GM12878 (cell line): ENCODE measurements around the gene AGAP1. TPM values are rescaled to one million over a fixed set of nuclear protein-coding genes. Genes with fewer than 3 reads are reported as not detected.

ENCODE experiments used
- ATAC-seq: fragments of 200-7000 bp; cut with Tn5 transposase; 3 replicates; pipeline ENCODE4 v1.9.1; 2020; ENCODE audit warnings: mild to moderate bottlenecking, moderate library complexity
- BruUV-seq: library from RNA; stranded (reverse); fragments of 400-500 nt; replicated peaks from 2 replicates; lab custom pipeline; 2021; lab: Mats Ljungman, UMichigan
- CTCF ChIA-PET: fragments of 300-600 bp; sonication (Branson Sonifier 250); formaldehyde crosslinking; extraction: SDS; loops from one replicate; lab custom pipeline; 2021; ENCODE audit warnings: inconsistent platforms; lab: Yijun Ruan, JAX
- POLR2A ChIA-PET: fragments of 350-600 bp; formaldehyde crosslinking; extraction: SDS; loops from one replicate; lab custom pipeline; 2021; ENCODE audit warnings: inconsistent platforms; lab: Charles Lee
- RAD21 ChIA-PET: fragments of 300-600 bp; sonication (Branson Sonifier 250); formaldehyde crosslinking; loops from one replicate; lab custom pipeline; 2023; ENCODE audit warnings: antibody characterized with exemption; ENCODE audit not compliant: unreplicated experiment; lab: Charles Lee
- SMC1A ChIA-PET: fragments of 300-600 bp; sonication (Branson Sonifier 250); formaldehyde crosslinking; loops from one replicate; lab custom pipeline; 2023; ENCODE audit not compliant: unreplicated experiment, uncharacterized antibody; lab: Charles Lee
- DNase-seq: peaks from one replicate; pipeline ENCODE4 v3.0.0-alpha.2; 2011; ENCODE audit warnings: low read depth, low spot score
- FAIRE-seq: peaks from 3 replicates; lab custom pipeline; 2011; peaks lifted over from hg19 to GRCh38; lab: Jason Lieb, UNC
- H2AFZ ChIP-seq: 2 replicates; pipeline ENCODE4 v1.6.0; 2011; ENCODE audit warnings: low read depth, low read length, control low read depth; ENCODE audit not compliant: control insufficient read depth
- H3K27ac ChIP-seq: 2 replicates; pipeline ENCODE4 v1.5.1; 2011; ENCODE audit warnings: control low read depth; ENCODE audit not compliant: control insufficient read depth, insufficient read depth
- H3K27me3 ChIP-seq, 2 experiments: replicated peaks in 1 of 2; 2 replicates each; pipeline versions ENCODE4 v1.6.0 to v1.6.1; 2011; ENCODE audit warnings: low read length in 1 of 2; ENCODE audit not compliant: control insufficient read depth in 2 of 2, insufficient read depth in 2 of 2
- H3K36me3 ChIP-seq, 2 experiments: 2 replicates each; pipeline ENCODE4 v1.5.1; 2011; ENCODE audit warnings: low read length in 1 of 2; ENCODE audit not compliant: control insufficient read depth in 2 of 2, insufficient read depth in 2 of 2
- H3K4me1 ChIP-seq: 2 replicates; pipeline ENCODE4 v1.6.1; 2011; ENCODE audit warnings: mild to moderate bottlenecking, low read length, moderate library complexity, mixed read lengths; ENCODE audit not compliant: control insufficient read depth, insufficient read depth
- H3K4me2 ChIP-seq: 2 replicates; pipeline ENCODE4 v1.6.0; 2011; ENCODE audit warnings: control low read depth; ENCODE audit not compliant: control insufficient read depth, insufficient read depth
- H3K4me3 ChIP-seq: fragments of 200-600 bp; sonication (generic); 2 replicates; pipeline ENCODE4 v1.5.1; 2016
- H3K79me2 ChIP-seq: 2 replicates; pipeline ENCODE4 v1.6.0; 2011; ENCODE audit warnings: low read length; ENCODE audit not compliant: control insufficient read depth, insufficient read depth
- H3K9ac ChIP-seq: 2 replicates; pipeline ENCODE4 v1.8.0; 2011; ENCODE audit warnings: low read length, control low read depth, mixed read lengths; ENCODE audit not compliant: control insufficient read depth, insufficient read depth
- H3K9me3 ChIP-seq: replicated peaks from 3 replicates; pipeline ENCODE4 v1.5.1; 2011; ENCODE audit warnings: mild to moderate bottlenecking, low read length; ENCODE audit not compliant: control insufficient read depth, insufficient read depth
- H4K20me1 ChIP-seq: 2 replicates; pipeline ENCODE4 v1.6.0; 2011; ENCODE audit not compliant: control insufficient read depth, insufficient read depth
- KAT2A ChIP-seq: conservative IDR thresholded peaks from 2 replicates; pipeline ENCODE4 v1.6.1; 2011; ENCODE audit warnings: low read depth, low read length; ENCODE audit not compliant: control insufficient read depth
- KDM1A ChIP-seq: fragments of 200-600 bp; sonication (generic); IDR thresholded peaks from 2 replicates; pipeline ENCODE4 v1.6.1; 2016; ENCODE audit warnings: borderline replicate concordance
- MEF2B ChIP-seq: fragments of 450-650 bp; IDR thresholded peaks from 2 replicates; pipeline ENCODE4 v1.6.1; 2018; ENCODE audit warnings: mild to moderate bottlenecking, moderate library complexity; ENCODE audit not compliant: partially characterized antibody, poor library complexity, severe bottlenecking
- RFX5 ChIP-seq: IDR thresholded peaks from 2 replicates; pipeline ENCODE4 v1.6.1; 2011; ENCODE audit warnings: low read depth, low read length, improper control_type of control experiment
- TAF1 ChIP-seq: IDR thresholded peaks from 2 replicates; pipeline ENCODE4 v1.6.1; 2011; ENCODE audit warnings: mild to moderate bottlenecking, low read depth, low read length, borderline replicate concordance
- WGBS: methylation state at CpG from one replicate; pipeline ENCODE4 v1.1.6; 2016; ENCODE audit warnings: low lambda C conversion rate; ENCODE audit not compliant: insufficient replicate concordance, insufficient coverage; ENCODE audit errors: missing lambda C conversion rate; 5-methylcytosine and 5-hydroxymethylcytosine counted together
- in situ Hi-C: fragments of 300-500 bp; cut with MboI; formaldehyde crosslinking; loops from 9 replicates; pipeline ENCODE4 v1.14.3; 2018; ENCODE audit warnings: mixed read lengths
- intact Hi-C: fragments of 100-400 bp; cut with micrococcal nuclease; formaldehyde crosslinking; loops from one replicate; pipeline ENCODE4 v1.14.2; 2022; ENCODE audit not compliant: unreplicated experiment
- polyA plus RNA-seq, 11 experiments: library from polyadenylated mRNA; depleted of rRNA in 4 of 11; unstranded in 6 of 11; stranded (reverse) in 5 of 11; fragments of >200 nt; fragmentation: Nextera tagmentation in 4 of 11; fragmentation: Illumina TruSeq in 1 of 11; extraction: Ambion mirVana in 4 of 11; extraction: Trizol in 1 of 11; gene quantifications; 1 replicate in 1 of 11; 2 replicates in 10 of 11; pipeline versions ENCODE4 v1.2.1 to v1.2.3, GENCODE V29; 2011 to 2016; ENCODE audit warnings: inconsistent platforms in 2 of 11, missing spikeins in 2 of 11, low read depth in 1 of 11
- total RNA-seq, 4 experiments: library from RNA; depleted of rRNA in 3 of 4; stranded (reverse); fragments of >200 nt in 3 of 4; fragmentation: Illumina TruSeq in 1 of 4; extraction: Trizol in 1 of 4; gene quantifications; 2 replicates each; pipeline versions ENCODE4 v1.2.1 to v1.2.3, GENCODE V29; 2013 to 2021
- TF ChIP-seq, protein P1 (sequence below): IDR thresholded peaks from 2 replicates; pipeline ENCODE4 v1.6.1; 2011; ENCODE audit warnings: borderline replicate concordance, low read depth, mild to moderate bottlenecking, moderate library complexity, low read length; ENCODE audit not compliant: insufficient read depth, poor library complexity, severe bottlenecking
- TF ChIP-seq, protein P2 (sequence below): fragments of 450-650 bp; IDR thresholded peaks from 2 replicates; pipeline ENCODE4 v1.6.1; 2017; ENCODE audit warnings: mild to moderate bottlenecking, moderate library complexity
- TF ChIP-seq, protein P3 (sequence below): IDR thresholded peaks from 2 replicates; pipeline ENCODE4 v1.6.1; 2011; ENCODE audit warnings: mild to moderate bottlenecking, low read depth, low read length, moderate library complexity; ENCODE audit not compliant: insufficient replicate concordance
- TF ChIP-seq, protein P4 (sequence below): fragments of 450-650 bp; formaldehyde crosslinking; IDR thresholded peaks from 2 replicates; pipeline ENCODE4 v1.4.0; 2022; ENCODE audit warnings: mild to moderate bottlenecking, moderate library complexity
- TF ChIP-seq, protein P5 (sequence below): fragments of 450-650 bp; IDR thresholded peaks from 2 replicates; pipeline ENCODE4 v1.6.1; 2017; ENCODE audit warnings: mild to moderate bottlenecking

Gene AGAP1
- total and polyA plus RNA-seq, 10 of the 15 experiments (the other 5 are each of a cell fraction or from before 2014, with no cell fraction given), result 0.05 to 0.15 (median 0.06) TPM; not detected in 7

DNA sequence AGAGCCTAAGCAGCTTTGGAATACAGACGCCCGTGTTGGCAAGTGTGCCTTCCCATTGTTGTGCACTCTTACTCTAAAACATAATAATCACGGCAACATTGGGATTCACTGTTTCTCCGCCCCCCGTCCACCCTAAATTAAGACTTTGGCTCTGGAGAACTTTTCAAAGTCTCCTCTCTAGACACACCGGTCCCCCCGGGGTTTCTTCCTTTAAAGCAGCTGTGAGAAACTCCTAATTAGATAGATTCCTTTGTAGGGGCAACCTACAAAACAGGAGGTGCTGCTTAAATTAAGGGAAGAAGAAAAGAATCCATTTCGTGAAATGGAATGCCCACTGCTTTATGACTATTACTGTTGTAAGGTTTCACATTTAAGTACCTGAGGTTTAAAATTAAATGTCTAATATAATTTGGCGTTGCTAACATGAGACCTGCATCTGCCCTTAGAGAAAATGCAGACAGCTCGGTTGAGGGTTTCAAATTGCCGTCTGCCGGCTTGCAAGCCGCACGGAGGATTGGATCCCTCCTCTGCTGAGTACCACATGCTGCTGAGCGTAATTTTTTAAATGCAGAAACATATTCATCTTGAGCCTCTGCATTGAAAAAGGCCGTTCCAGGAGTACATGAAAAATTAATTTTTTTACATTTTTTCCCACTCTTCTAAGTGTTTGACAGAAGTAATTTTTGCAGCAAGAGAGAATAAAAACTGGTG is 441.1 kb downstream of the AGAP1 start:
- SMC1A ChIA-PET, result no interaction called here
- BruUV-seq, result no TSS peak
- H3K36me3 ChIP-seq, result no peaks in the 10 kb centered on the region
- POLR2A ChIA-PET, result no interaction called here
- no peaks in the 10 kb centered on the region for H3K79me2 ChIP-seq
- in situ Hi-C loops, result no loop called here
- H3K9me3 ChIP-seq, result no peaks in the 10 kb centered on the region; the same call in 2 of the 3 replicates
- intact Hi-C loops, result no loop called here
- H3K4me3 ChIP-seq, result no peak overlapping the region
- H3K9ac ChIP-seq, result no peak overlapping the region
- no peak overlapping the region for H3K4me2 ChIP-seq
- no peaks in the 10 kb centered on the region for H3K4me1 ChIP-seq
- H2AFZ ChIP-seq, result no peak overlapping the region
- TF ChIP-seq KDM1A (no peak), MEF2B (no peak), KAT2A (no peak), TAF1 (no peak), RFX5 (no peak)
- TF ChIP-seq, protein P1, sequence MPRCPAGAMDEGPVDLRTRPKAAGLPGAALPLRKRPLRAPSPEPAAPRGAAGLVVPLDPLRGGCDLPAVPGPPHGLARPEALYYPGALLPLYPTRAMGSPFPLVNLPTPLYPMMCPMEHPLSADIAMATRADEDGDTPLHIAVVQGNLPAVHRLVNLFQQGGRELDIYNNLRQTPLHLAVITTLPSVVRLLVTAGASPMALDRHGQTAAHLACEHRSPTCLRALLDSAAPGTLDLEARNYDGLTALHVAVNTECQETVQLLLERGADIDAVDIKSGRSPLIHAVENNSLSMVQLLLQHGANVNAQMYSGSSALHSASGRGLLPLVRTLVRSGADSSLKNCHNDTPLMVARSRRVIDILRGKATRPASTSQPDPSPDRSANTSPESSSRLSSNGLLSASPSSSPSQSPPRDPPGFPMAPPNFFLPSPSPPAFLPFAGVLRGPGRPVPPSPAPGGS, result no peak
- TF ChIP-seq, protein P2, sequence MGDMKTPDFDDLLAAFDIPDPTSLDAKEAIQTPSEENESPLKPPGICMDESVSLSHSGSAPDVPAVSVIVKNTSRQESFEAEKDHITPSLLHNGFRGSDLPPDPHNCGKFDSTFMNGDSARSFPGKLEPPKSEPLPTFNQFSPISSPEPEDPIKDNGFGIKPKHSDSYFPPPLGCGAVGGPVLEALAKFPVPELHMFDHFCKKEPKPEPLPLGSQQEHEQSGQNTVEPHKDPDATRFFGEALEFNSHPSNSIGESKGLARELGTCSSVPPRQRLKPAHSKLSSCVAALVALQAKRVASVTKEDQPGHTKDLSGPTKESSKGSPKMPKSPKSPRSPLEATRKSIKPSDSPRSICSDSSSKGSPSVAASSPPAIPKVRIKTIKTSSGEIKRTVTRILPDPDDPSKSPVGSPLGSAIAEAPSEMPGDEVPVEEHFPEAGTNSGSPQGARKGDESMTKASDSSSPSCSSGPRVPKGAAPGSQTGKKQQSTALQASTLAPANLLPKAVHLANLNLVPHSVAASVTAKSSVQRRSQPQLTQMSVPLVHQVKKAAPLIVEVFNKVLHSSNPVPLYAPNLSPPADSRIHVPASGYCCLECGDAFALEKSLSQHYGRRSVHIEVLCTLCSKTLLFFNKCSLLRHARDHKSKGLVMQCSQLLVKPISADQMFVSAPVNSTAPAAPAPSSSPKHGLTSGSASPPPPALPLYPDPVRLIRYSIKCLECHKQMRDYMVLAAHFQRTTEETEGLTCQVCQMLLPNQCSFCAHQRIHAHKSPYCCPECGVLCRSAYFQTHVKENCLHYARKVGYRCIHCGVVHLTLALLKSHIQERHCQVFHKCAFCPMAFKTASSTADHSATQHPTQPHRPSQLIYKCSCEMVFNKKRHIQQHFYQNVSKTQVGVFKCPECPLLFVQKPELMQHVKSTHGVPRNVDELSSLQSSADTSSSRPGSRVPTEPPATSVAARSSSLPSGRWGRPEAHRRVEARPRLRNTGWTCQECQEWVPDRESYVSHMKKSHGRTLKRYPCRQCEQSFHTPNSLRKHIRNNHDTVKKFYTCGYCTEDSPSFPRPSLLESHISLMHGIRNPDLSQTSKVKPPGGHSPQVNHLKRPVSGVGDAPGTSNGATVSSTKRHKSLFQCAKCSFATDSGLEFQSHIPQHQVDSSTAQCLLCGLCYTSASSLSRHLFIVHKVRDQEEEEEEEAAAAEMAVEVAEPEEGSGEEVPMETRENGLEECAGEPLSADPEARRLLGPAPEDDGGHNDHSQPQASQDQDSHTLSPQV, result no peak
- TF ChIP-seq, protein P3, sequence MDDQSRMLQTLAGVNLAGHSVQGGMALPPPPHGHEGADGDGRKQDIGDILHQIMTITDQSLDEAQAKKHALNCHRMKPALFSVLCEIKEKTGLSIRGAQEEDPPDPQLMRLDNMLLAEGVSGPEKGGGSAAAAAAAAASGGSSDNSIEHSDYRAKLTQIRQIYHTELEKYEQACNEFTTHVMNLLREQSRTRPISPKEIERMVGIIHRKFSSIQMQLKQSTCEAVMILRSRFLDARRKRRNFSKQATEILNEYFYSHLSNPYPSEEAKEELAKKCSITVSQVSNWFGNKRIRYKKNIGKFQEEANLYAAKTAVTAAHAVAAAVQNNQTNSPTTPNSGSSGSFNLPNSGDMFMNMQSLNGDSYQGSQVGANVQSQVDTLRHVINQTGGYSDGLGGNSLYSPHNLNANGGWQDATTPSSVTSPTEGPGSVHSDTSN, result no peak
- TF ChIP-seq, protein P4, sequence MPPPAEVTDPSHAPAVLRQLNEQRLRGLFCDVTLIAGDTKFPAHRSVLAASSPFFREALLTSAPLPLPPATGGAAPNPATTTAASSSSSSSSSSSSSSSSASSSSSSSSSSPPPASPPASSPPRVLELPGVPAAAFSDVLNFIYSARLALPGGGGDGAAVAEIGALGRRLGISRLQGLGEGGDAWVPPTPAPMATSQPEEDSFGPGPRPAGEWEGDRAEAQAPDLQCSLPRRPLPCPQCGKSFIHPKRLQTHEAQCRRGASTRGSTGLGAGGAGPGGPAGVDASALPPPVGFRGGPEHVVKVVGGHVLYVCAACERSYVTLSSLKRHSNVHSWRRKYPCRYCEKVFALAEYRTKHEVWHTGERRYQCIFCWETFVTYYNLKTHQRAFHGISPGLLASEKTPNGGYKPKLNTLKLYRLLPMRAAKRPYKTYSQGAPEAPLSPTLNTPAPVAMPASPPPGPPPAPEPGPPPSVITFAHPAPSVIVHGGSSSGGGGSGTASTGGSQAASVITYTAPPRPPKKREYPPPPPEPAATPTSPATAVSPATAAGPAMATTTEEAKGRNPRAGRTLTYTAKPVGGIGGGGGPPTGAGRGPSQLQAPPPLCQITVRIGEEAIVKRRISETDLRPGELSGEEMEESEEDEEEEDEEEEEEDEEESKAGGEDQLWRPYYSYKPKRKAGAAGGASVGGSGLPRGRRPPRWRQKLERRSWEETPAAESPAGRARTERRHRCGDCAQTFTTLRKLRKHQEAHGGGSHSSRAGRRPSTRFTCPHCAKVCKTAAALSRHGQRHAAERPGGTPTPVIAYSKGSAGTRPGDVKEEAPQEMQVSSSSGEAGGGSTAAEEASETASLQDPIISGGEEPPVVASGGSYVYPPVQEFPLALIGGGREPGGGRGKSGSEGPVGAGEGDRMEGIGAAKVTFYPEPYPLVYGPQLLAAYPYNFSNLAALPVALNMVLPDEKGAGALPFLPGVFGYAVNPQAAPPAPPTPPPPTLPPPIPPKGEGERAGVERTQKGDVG (CRISPR knock-in tag), result no peak
- TF ChIP-seq, protein P5, sequence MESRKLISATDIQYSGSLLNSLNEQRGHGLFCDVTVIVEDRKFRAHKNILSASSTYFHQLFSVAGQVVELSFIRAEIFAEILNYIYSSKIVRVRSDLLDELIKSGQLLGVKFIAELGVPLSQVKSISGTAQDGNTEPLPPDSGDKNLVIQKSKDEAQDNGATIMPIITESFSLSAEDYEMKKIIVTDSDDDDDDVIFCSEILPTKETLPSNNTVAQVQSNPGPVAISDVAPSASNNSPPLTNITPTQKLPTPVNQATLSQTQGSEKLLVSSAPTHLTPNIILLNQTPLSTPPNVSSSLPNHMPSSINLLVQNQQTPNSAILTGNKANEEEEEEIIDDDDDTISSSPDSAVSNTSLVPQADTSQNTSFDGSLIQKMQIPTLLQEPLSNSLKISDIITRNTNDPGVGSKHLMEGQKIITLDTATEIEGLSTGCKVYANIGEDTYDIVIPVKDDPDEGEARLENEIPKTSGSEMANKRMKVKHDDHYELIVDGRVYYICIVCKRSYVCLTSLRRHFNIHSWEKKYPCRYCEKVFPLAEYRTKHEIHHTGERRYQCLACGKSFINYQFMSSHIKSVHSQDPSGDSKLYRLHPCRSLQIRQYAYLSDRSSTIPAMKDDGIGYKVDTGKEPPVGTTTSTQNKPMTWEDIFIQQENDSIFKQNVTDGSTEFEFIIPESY, result no peak
- 44% methylated on average over 16 of the region's 16 CpGs for WGBS
- FAIRE-seq (no peak), DNase-seq (no peak), ATAC-seq (no peak)
- CTCF ChIA-PET, result no interaction called here
- H4K20me1 ChIP-seq, result no peaks in the 10 kb centered on the region; the same call in 1 of the 2 replicates
- H3K27me3 ChIP-seq, result no peaks in the 10 kb centered on the region
- RAD21 ChIA-PET, result no interaction called here
- H3K27ac ChIP-seq, result no peak overlapping the region
